Esophagus squamous epithelium (tissue), 4 donors: ENCODE measurements around the gene TCOF1.

ENCODE experiments used
- CTCF ChIP-seq, 6 experiments: fragments of 450-650 bp in 4 of 6; fragments of 200-600 bp in 2 of 6; sonication (generic) in 2 of 6; IDR thresholded peaks; one replicate each; pipeline ENCODE4 v1.5.1; 2016 to 2019; ENCODE audit warnings: antibody characterized with exemption in 6 of 6, mild to moderate bottlenecking in 4 of 6, moderate library complexity in 4 of 6
- POLR2A ChIP-seq, 4 donors: fragments of 450-650 bp; IDR thresholded peaks; one replicate each; pipeline ENCODE4 v1.6.1; 2017; ENCODE audit warnings: antibody characterized with exemption in 4 of 4, mild to moderate bottlenecking in 4 of 4, moderate library complexity in 3 of 4

- TF ChIP-seq CTCF (IDR thresholded peaks at IDR 0.05) (no peak), POLR2A (IDR thresholded peaks at IDR 0.05) (no peak)
These were observed 35.7 kb downstream of the TCOF1 start for GRCh38 chr5:150393096-150393645.
